H4 (cell line): ENCODE measurements around the gene IL1RAPL2. TPM values are rescaled to one million over a fixed set of nuclear protein-coding genes. Genes with fewer than 3 reads are reported as not detected.
A peak's percentile ranks its signal among the peaks of the same experiment; 100 is the strongest.
"Not testable (repeated sequence)": the region's sequence is repeated elsewhere in the genome, so short reads cannot be mapped to it uniquely, and the experiment has no call there.

Source experiments
- DNase-seq: peaks from one replicate; pipeline ENCODE4 v3.0.0-alpha.2; 2015; ENCODE audit warnings: low spot score
- total RNA-seq: library from RNA; depleted of rRNA; stranded (reverse); fragments of >200 nt; shearing (Covaris generic); gene quantifications from 2 replicates; pipeline ENCODE4 v1.2.3, GENCODE V29; 2014

IL1RAPL2 gene
- total RNA-seq, 1 experiment from 2014 or later: 0.23 TPM

DNA sequence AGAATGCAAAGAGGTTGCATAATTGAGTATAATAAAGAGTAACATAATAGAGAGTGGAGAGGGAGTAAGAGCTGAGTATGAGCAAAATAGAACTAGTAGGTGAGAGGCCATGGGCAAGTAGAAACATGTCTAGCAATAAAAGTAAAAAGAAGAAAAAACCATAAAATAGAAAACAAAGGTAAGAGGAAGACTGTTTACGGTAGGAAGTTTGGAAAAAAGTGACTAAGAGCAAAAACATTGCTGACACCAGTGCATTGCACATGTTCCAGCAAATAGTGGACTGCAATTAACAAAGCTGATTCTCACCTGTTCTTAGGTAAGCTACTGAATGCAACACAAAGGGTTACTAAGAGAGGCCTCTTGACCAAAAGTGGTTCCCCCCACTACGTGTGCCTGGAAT lies 451.6 kb downstream of the IL1RAPL2 start:
- DNase-seq: no peak

DNA sequence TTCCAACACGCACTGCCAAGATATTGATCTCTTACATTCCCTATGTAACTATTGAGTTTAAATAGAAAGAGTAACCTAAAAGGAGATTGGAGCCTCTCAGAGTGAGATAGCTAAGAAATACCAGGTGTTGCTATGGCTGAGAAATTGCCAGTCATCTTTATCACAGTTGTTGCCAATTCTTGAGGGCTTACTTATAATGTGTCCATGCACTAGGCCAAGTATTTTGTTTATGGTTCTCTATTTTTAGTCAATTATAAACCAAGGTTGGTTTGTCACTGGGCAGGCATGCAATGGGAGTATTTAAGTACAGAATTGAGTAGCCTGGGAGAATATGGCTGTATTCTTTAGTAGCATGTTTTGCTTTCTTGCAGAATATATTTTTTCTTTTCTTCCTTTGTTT lies 452.9 kb downstream of the IL1RAPL2 start:
- DNase-seq: peak; percentile 6

DNA sequence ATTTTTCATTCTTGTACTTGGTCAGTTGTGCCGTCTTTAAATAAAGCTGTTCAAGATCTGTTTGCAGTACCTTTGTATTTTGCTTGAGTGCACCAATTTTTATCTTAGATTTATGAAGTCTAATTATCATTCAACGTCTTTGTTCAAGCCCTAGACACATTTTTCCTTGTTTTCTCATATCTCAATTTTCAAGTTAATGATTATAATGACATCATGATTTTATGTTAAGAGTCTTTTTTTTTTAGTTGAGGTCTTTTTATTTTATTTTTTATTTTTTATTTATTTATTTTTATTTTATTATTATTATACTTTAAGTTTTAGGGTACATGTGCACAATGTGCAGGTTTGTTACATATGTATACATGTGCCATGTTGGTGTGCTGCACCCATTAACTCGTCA lies 463.0 kb downstream of the IL1RAPL2 start:
- DNase-seq: not testable (repeated sequence)

DNA sequence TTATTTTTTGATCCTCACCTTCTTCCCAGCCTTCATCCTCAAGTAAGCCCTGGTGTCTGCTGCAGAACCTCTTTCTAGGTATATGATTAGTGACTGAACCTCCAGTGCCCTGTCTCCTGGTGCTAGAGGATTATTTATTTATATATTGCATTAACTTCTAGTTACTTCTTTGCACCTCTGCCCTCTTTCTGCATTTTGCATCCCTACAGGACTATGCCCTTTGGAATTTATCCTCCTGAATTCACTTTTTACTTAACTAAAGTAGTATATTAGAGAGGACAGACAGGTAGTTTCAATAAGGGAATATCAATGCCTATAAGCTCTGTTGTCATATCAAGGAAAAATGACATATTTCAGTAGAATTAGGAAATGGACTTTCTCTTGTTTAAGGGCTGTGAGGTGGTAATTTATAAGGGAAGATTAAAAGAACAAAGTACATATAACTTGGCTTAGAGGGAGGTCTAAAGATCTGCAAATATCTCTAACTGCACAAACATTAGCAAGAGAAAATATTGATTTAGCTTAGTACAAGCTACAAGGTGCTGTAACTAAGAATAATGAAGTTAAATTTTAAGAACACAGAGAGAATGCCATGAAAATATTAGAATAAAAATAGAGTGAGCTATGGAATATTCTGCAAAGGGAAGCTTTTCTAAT lies 472.8 kb downstream of the IL1RAPL2 start:
- DNase-seq: no peak

DNA sequence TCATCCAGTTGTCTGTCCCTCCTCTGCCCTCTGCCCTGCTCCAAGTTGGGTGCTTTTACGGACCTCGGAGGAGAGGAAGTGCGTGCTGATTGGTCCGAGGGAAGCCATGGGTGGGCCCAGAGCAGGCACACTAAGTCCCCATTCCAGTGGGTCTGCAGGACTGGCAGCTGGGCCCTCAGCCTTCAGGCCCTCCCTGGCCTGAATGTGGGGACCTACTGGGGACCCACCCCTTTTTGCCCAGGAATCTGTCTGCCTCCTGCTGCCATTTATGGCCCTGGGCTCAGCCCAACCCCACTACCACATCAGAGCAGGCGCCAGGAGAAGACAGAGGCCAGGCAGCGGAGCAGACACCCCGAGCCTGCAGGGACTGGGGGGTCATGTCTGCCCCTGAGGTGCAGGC lies 484.9 kb downstream of the IL1RAPL2 start:
- DNase-seq: no peak

DNA sequence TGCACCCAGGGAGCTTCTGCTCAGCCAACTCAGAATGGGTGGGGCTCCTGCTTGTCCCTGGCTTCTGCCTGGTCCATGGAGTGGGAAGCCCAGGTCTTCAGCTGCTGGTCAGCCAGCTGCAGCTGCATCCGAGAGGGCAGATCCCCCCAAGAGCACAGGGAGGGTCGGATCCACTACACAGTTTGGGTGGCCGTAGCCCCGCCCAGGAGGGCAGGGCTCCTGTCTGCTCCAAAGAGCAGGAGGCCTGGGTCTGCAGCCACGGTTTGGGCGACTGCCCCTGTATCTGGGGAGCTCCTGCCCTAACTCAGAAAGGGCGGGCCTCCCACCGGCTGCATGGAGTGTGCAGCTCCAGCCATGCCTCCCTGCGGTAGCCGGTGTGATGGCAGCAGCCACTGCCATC lies 485.4 kb downstream of the IL1RAPL2 start:
- no peak for DNase-seq

DNA sequence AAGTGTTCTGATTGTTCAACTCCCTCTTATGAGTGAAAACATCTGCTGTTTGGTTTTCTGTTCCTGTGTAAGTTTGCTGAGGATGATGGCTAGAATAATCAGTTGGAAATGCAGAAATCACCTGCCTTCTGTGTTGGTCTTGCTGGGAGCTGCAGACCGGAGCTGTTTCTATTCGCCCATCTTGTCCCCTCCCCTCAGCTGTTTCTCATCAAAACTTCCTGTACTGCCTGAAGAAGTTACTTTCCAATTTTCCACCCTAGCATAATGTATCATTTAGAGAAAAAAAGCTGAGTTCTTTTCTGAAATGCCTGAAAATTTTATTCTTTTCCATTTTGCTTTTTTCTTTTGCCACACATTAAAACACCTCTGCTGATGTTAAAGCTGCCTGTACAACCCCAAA lies 486.9 kb downstream of the IL1RAPL2 start:
- no peak for DNase-seq

DNA sequence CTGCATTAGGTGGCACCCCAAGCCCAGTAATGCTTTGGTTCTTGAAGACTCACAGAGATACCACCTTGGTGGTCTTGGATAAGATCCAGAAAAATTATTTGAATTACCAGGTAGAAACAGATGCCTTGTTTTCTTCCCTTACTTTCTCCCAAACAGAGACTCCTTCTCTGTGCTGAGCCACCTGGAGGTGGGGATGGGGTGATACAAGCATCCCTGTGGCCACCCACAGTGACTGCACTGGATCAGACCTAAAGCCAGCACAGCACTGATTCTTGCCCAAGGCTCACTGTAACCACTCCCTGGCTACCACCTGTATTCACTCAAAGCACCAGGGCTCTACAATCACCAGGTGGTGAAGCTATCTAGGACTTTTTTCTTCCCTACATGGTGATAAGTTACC lies 497.7 kb downstream of the IL1RAPL2 start:
- no peak for DNase-seq

DNA sequence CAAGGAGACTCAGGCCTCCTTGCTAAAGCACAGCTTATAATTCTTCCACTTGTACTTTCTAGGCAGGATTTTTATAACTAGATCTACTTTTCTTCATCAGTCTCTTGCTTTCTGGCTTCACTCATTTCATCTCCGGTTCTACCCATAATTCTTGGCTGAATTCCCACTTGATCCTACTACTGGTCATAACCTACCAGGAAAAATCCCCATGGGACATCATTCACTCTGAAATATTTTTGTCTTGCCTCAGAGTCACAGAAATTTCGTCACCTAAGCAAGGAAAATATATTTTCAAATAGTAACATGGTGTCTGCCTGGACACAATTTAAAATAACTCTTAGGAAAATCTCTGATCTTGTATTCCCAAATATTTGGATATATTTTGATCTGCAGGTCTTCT lies 532.2 kb downstream of the IL1RAPL2 start:
- DNase-seq: no peak

DNA sequence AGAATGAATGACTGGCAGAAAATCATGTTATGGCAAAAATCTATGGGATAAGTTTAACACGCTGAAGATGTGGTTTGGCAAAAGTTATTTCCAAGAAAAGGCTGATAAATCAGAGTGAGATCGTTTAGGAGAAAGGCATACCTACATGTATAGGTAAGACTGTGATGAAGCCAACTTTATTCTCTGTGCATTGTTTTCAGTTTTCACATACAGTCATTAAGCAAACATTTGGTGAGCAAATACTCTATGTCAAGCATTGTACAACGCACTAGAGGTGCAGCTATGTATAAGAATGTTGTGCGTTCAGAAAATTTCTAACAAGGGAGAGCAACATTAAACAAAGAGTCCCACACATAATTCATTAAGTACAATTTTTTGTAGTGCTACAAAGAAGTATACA lies 532.8 kb downstream of the IL1RAPL2 start:
- DNase-seq: no peak

DNA sequence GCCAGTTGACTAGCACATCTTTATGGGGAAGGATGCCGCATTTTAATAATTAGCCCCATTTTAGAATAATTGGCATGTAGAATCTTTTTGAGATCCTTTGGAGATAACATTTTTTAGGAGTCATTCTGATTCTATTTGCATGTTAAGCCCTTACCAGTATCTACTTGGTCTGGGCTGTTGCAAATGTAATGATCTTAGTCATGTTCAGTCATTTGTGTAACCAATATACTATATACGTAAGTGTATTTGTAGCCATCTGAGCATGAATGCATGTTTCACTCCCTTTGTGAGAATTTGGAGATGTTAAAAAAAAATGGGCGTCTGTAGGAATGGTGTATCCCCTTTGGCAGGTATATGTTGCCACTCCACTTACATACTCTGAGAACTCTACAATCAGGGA lies 535.4 kb downstream of the IL1RAPL2 start:
- DNase-seq: no peak

DNA sequence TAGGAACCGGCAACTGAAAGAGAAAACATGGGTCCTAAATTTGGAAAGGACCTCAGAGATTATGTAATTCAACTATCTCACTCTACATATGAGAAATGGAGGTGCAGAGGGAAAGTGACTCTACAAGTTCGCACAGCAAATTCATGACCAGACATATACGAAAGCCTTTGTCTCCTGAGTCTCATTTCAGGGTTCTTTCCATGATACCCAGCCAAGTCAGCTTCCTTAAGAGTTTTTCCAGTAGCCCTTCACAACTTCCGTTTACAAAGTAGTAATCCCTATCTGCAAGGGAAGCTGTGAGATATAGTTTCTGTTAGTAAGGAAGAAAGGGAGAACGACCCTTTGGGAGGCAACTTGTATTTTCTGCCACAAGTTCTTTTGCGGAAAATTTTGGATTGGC lies 543.9 kb downstream of the IL1RAPL2 start:
- DNase-seq: no peak

DNA sequence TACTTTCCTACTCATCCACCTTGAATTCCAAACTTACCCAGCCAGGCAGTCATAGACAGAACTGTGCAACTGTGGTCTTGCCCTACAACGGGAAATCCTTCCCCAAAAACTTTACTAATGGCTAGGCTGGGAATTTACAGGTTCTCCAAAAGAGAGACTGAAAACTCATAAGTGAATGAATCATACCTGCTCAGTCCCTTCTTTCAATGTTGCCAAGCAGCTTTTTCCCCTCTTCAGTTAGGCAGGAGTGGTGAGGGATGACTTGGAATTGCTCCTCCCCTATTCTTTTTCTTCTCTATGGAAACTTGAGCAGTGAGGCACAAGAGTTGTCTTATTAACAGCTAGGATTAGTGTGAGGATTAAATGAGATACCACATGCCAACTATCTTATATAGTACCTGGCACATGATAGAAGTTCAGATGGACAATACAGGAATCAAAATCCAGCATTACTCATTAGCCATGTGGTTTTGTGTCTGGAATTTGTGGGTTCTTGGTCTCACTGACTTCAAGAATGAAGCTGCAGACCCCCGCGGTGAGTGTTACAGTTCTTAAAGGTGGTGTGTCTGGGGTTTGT lies 548.6 kb downstream of the IL1RAPL2 start:
- DNase-seq: no peak

DNA sequence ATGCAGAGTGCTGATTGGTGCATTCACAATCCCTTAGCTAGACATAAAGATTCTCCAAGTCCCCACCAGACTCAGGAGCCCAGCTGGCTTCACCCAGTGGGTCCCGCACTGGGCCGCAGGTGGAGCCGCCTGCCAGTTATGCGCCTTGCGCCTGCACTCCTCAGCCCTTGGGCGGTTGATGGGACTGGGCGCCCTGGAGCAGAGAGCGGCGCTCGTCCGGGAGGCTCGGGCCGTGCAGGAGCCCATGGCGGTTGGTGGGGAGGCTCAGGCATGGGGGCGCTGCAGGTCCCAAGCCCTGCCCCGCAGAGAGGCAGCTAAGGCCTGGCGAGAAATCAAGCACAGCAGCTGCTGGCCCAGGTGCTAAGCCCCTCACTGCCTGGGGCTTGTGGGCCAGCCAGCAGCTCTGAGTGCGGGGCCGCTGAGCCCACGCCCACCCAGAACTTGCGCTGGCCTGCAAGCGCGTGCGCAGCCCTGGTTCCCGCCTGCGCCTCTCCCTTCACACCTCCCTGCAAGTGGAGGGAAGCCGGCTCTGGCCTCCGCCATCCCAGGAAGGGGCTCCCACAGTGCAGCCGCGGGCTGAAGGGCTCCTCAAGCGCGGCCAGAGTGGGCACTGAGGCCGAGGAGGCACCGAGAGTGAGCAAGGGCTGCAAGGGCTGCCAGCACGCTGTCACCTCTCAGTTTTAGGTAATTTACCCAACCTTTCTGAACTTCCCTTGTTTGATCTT lies 549.8 kb downstream of the IL1RAPL2 start:
- not testable (repeated sequence) for DNase-seq

DNA sequence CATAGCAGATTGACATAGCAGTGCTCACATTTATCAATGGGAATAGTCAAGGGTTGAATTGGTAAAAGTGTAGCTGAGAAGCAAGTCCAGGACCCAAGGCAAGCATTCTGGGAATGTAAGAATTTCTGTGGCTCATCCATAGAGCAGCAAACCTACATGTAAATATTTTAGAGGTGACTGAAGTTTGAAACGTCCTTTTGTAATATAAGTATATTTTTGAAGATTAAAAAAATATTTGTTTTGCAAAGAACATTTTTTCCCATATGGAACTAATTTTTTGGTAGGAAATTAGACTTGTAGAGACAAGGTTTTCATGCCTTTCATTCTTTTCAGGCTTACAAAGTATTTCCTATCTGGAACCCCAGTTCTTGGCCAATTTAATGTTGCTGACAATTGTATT lies 550.5 kb downstream of the IL1RAPL2 start:
- DNase-seq: no peak

DNA sequence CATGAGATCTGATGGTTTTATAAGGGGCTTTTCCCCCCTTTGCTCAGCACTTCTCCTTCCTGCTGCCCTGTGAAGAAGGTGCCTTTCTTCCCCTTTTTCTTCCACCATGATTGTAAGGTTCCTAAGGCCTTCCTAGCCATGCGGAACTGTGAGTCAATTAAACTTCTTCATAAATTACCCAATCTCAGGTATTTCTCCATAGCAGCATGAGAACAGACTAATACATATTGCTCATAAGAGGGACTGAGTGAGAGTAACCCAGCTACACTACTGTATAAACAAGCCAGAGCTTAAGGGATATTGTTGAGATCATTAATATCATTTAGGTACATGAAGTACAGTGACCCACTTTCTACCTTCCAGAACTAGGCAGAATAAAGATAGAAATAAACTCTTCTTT lies 551.6 kb downstream of the IL1RAPL2 start:
- no peak for DNase-seq

DNA sequence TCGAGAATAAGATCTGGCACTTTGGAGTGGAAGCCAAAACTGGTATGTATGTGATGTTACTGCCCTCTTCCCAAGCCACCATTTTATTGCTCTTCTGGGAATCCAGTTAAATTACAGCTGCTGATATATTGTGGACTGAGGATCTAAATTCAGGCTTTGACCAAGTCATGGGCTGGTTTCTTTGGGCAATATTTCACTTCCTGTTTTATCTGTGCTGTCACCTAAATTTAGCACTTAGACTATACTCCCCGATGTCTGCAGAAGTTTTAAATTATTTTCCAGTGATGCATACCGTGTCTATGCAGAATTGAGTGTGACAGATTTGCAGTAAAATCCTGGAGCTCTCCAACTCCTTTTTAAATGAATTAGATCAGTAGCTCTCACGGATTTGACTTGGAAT lies 554.5 kb downstream of the IL1RAPL2 start:
- DNase-seq: no peak

DNA sequence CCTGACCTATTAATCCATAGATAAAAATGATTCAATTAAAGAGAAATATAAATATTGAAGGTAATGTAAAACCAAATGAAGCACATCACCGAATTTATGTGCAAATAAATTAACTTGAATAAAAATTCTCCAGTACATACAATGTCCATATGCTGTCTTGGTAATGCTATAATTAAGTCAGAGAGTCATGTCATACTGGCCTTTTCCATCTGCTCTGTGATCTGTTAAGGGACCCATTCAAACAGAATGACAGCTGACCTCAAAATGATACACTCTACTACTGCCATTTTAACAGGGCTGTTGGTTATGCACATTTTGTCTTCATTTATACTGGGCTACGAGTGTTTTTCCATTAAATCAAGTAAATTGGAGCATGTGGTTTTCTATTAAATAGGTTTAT lies 555.2 kb downstream of the IL1RAPL2 start:
- no peak for DNase-seq

DNA sequence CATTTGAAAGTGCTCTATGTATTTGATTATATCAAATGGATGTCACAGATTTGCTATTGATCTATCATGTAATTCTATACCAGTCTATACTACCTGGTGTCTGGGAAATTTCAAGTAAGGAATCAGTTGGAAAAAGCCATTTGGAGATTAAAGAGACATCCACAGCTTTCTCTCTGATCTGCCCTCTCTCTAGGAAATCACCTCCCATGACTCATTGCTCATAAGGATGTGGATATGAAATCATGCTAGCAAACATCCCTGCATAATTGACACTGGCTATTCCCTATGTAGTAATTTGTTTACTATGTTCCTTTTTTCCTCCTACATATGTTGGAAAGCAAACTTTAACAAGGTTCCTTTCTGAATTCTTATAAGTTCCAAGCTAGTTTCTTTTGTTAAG lies 560.2 kb downstream of the IL1RAPL2 start:
- no peak for DNase-seq

DNA sequence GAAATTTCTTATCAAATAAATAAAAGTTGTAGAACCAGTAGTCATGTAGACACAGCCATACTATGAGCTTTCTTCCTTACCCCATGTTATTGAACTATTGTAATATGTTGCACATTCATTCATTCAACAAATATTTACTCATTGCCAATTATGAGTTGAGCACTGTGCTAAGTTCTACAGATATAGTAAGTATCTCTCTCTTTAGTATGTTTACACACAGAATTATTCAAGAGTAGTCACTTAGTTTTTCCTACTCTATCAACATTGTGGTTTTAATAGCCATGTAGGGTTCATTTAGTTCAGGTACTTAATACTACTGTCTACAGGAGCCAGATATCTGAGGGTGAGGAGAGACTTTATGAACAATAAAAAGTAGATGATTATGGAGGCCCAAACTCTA lies 568.3 kb downstream of the IL1RAPL2 start:
- no peak for DNase-seq

DNA sequence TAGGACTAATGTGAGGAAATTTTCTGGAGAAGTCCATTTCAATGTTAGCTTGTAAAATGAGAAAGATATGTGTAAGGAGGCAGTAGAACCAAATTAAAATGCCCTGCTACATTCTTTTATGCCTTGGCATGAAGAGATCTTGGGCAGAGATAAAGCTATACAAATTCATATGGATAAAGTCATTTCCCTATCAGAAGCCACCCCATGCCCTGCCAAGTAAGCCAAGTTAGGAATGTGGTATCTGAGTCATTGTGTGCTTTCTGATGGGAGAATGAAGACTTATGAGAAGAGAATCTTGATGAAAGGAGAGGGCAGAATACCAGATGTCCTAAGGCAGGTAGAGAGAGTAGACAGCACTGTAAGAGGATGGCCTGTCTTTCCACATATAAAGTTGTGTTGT lies 570.8 kb downstream of the IL1RAPL2 start:
- DNase-seq: no peak

DNA sequence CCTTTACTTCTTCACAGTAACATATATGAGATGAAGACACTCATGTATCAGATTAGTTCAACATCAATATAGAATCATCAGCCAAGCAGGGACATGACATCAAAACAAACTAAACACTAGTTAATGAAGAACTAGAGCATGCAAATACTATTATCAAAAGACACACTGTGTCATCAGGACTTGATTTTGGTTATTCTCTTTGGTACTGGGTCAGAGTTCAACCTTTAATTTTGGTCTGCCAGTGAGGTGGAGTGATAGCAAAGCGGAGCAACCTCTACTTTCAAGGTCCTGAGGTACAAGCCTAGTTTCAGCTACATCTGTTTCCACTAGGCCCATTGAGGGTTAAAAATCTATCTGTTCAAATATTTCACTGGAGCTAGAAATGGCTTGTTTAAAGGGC lies 584.0 kb downstream of the IL1RAPL2 start:
- no peak for DNase-seq

DNA sequence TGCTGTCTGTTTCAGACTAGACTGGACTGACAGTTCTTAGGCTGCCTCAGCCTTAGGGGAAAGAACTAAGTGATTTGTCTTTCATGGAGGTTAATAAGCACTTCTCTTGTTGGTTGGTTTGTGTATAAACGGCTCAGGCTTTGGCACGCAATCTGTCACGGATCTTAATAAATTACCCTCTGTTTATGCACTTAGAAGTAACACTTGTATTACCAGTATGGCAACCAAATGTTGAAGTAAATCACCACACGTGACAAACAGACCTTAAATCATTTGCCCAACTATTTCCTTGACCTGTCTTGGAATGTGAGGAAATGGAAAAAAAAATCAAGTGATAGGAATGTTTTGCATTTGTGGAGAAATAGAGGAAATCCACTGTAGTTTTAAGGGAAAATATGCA lies 584.6 kb downstream of the IL1RAPL2 start:
- peak; percentile 34 for DNase-seq
